Sigmoid colon (tissue), 7 donors: ENCODE results near the gene LEF1. TPM values are rescaled to one million over a fixed set of nuclear protein-coding genes. Genes with fewer than 3 reads are reported as not detected.

Experiments
- DNase-seq: peaks from one replicate; pipeline ENCODE4 v3.0.0-alpha.2; 2019
- H3K27ac ChIP-seq, 4 donors: fragments of 200-600 bp; sonication (generic); one replicate each; pipeline ENCODE4 v1.5.1; 2016 to 2019; ENCODE audit warnings: mild to moderate bottlenecking in 1 of 4
- H3K27me3 ChIP-seq, 3 donors: fragments of 200-600 bp; sonication (generic); one replicate each; pipeline ENCODE4 v1.5.1; 2019; ENCODE audit warnings: mild to moderate bottlenecking in 1 of 3
- H3K36me3 ChIP-seq, 4 donors: fragments of 200-600 bp; sonication (generic); one replicate each; pipeline ENCODE4 v1.5.1; 2016 to 2019
- H3K4me1 ChIP-seq, 4 donors: fragments of 200-600 bp; sonication (generic); one replicate each; pipeline ENCODE4 v1.5.1; 2017 to 2019
- H3K4me3 ChIP-seq, 4 donors: fragments of 200-600 bp; sonication (generic); one replicate each; pipeline ENCODE4 v1.5.1; 2017 to 2019; ENCODE audit warnings: mild to moderate bottlenecking in 2 of 4, moderate library complexity in 1 of 4
- H3K9me3 ChIP-seq, 4 donors: fragments of 200-600 bp in 3 of 4; sonication (generic) in 3 of 4; one replicate each; pipeline versions ENCODE4 v1.5.1 to v1.6.1; 2013 to 2019
- EP300 ChIP-seq, 4 donors: sonication (generic); formaldehyde crosslinking; IDR thresholded peaks; one replicate each; pipeline ENCODE4 v1.6.1; 2017; ENCODE audit warnings: antibody characterized with exemption in 4 of 4
- POLR2A ChIP-seq, 2 donors: fragments of 450-650 bp; IDR thresholded peaks; one replicate each; pipeline ENCODE4 v1.6.1; 2016; ENCODE audit warnings: antibody characterized with exemption in 2 of 2, mild to moderate bottlenecking in 2 of 2, moderate library complexity in 2 of 2
- POLR2AphosphoS5 ChIP-seq, 4 donors: sonication (generic); formaldehyde crosslinking; IDR thresholded peaks; one replicate each; pipeline ENCODE4 v1.6.1; 2017; ENCODE audit warnings: antibody characterized with exemption in 4 of 4
- WGBS, 2 donors: extraction: QIAGEN DNeasy Blood & Tissue Kit; methylation state at CpG; one replicate each; pipeline ENCODE4 v1.1.7; 2013; 5-methylcytosine and 5-hydroxymethylcytosine counted together
- intact Hi-C: fragments of 100-400 bp; cut with DNase I; formaldehyde crosslinking; loops from one replicate; pipeline ENCODE4 v1.15.1; 2023
- polyA plus RNA-seq, 3 donors: library from polyadenylated mRNA; stranded (reverse); fragments of 200-250 nt; gene quantifications; one replicate each; pipeline ENCODE4 v1.2.3, GENCODE V29; 2013
- total RNA-seq, 4 donors: library from RNA; depleted of rRNA; stranded (reverse); fragments of >200 nt; gene quantifications; one replicate each; pipeline ENCODE4 v1.1.0, GENCODE V29; 2016
- TF ChIP-seq, protein P1 (sequence below), 4 experiments: fragments of 450-650 bp in 3 of 4; fragments of 200-600 bp in 1 of 4; IDR thresholded peaks; one replicate each; pipeline ENCODE4 v1.5.1; 2016 to 2019; ENCODE audit warnings: antibody characterized with exemption in 4 of 4, mild to moderate bottlenecking in 3 of 4, moderate library complexity in 2 of 4
- donor health status: healthy with polysubstance abuse.
- donor health status: Bipolar disorder and iron deficiency.
- donor health status: healthy.

LEF1 gene
- total and polyA plus RNA-seq, 7 donors, result 0.83 to 25.3 (median 3.2) TPM; not detected in 1

DNA sequence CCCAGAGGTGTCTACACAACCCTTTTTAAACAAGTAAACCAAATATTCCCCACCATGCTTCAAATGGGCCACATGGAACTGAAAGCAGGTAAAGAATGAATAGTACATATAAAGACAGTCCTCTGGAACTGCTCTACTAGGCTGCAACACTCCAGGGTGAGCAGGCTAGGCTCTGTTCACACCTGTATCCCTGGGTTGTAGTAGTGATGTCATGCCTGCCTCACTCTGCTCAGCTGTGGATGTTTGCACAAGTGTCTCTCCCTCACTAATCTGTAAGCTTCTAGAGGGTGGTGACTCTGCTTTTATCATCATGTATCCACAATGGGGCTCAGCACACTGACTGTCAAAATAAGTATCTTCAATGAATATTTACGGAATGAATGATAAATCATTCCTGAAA, 20.4 kb downstream of the LEF1 start:
- Histone ChIP-seq H3K36me3 (no peaks in the 10 kb centered on the region), H3K27ac (no peak overlapping the region), H3K27me3 (peaks cover 0 to 5% (median 0%) of the 10 kb centered on the region in 3 donors), H3K9me3 (no peaks in the 10 kb centered on the region), H3K4me3 (no peak overlapping the region), H3K4me1 (no peaks in the 10 kb centered on the region)
- intact Hi-C loops, result no loop called here
- no peak for DNase-seq
- WGBS, 2 donors, result 93 to 96% methylated on average over 1 of the region's 1 CpG
- TF ChIP-seq, protein P1, sequence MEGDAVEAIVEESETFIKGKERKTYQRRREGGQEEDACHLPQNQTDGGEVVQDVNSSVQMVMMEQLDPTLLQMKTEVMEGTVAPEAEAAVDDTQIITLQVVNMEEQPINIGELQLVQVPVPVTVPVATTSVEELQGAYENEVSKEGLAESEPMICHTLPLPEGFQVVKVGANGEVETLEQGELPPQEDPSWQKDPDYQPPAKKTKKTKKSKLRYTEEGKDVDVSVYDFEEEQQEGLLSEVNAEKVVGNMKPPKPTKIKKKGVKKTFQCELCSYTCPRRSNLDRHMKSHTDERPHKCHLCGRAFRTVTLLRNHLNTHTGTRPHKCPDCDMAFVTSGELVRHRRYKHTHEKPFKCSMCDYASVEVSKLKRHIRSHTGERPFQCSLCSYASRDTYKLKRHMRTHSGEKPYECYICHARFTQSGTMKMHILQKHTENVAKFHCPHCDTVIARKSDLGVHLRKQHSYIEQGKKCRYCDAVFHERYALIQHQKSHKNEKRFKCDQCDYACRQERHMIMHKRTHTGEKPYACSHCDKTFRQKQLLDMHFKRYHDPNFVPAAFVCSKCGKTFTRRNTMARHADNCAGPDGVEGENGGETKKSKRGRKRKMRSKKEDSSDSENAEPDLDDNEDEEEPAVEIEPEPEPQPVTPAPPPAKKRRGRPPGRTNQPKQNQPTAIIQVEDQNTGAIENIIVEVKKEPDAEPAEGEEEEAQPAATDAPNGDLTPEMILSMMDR (IDR thresholded peaks at IDR 0.05), result no peak
- TF ChIP-seq POLR2AphosphoS5 (IDR thresholded peaks at IDR 0.05) (no peak), EP300 (IDR thresholded peaks at IDR 0.05) (no peak), POLR2A (IDR thresholded peaks at IDR 0.05) (no peak)

DNA sequence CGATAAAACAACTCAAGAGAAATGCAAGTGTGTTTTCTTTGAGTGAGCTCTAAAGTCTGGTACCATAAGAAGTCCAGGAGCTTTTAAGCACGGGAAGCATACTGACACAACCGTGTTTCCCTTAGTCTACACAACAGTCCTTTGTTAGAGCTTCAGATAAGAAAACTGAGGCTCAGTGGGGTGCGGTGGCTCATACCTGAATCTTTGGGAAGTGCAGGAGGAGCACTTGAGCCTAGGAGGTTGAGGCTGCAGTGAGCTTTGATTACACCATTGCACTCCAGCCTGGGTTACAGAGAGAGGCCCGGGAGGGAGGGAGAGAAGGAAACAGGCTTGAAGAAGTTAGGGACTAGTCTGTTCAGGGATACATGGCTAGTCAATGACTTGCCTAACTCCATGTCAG, 21.9 kb downstream of the LEF1 start:
- Histone ChIP-seq H3K27ac (no peak overlapping the region), H3K4me3 (no peak overlapping the region), H3K27me3 (peaks cover 0 to 5% (median 0%) of the 10 kb centered on the region in 3 donors), H3K4me1 (no peaks in the 10 kb centered on the region), H3K9me3 (no peaks in the 10 kb centered on the region), H3K36me3 (no peaks in the 10 kb centered on the region)
- 69 to 84% methylated on average over 5 of the region's 5 CpGs for WGBS, 2 donors
- TF ChIP-seq POLR2AphosphoS5 (IDR thresholded peaks at IDR 0.05) (no peak), EP300 (IDR thresholded peaks at IDR 0.05) (no peak), POLR2A (IDR thresholded peaks at IDR 0.05) (no peak)
- TF ChIP-seq, protein P1 (IDR thresholded peaks at IDR 0.05), result no peak
- intact Hi-C loops, result no loop called here
- DNase-seq, result no peak

DNA sequence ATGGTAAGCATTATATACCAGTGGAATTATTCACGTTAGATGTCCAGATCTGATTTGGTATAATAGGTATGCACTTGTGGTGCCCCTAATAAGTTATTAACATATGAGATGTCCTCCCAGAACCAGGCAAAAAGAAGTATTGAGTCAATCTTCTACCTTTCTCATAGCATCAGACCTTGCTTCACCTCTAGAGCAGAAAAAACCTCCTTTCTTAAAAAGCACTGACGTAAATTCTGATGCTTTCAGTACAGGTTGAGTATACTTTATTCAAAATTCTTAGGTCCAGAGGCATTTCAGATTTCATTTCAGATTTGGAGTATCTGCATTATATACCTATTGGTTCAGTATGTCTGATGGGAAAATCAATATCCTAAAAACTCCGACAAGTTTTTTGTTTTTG, 22.4 kb downstream of the LEF1 start:
- TF ChIP-seq EP300 (IDR thresholded peaks at IDR 0.05), result no peak
- TF ChIP-seq, protein P1 (IDR thresholded peaks at IDR 0.05), result no peak
- no peak for TF ChIP-seq POLR2AphosphoS5 (IDR thresholded peaks at IDR 0.05)
- no peak for TF ChIP-seq POLR2A (IDR thresholded peaks at IDR 0.05)
- 87 to 97% methylated on average over 3 of the region's 3 CpGs for WGBS, 2 donors
- intact Hi-C loops, result no loop called here
- Histone ChIP-seq H3K27ac (no peak overlapping the region), H3K27me3 (peaks cover 0 to 5% (median 0%) of the 10 kb centered on the region in 3 donors), H3K4me1 (no peaks in the 10 kb centered on the region), H3K36me3 (no peaks in the 10 kb centered on the region), H3K4me3 (no peak overlapping the region), H3K9me3 (no peaks in the 10 kb centered on the region)
- no peak for DNase-seq

DNA sequence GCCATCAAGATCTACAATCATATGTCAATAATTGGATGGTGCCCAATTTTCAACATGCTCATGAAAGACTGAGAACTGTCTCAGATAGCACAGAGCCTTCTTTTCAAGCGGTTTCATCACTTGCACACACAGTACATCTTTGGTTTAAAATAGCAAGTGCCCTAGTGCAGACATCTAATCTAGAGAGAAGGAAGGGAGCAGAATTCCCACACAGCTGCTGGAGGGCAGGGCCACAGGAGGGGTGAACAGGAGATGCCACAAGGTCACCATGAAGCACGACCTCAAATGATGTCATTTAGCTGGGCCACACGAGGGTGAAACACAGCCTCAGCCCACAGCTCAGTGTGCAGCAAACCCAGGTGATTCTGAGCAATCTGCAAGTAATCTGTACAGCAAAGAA, 24.3 kb downstream of the LEF1 start:
- peaks cover 0 to 5% (median 0%) of the 10 kb centered on the region in 3 donors for H3K27me3 ChIP-seq
- intact Hi-C loops, result no loop called here
- no peak for DNase-seq
- 57 to 82% methylated on average over 3 of the region's 3 CpGs for WGBS, 2 donors
- H3K4me3 ChIP-seq, result no peak overlapping the region
- H3K9me3 ChIP-seq, result no peaks in the 10 kb centered on the region
- H3K27ac ChIP-seq, result no peak overlapping the region
- no peaks in the 10 kb centered on the region for H3K36me3 ChIP-seq
- H3K4me1 ChIP-seq, result no peaks in the 10 kb centered on the region
- TF ChIP-seq POLR2AphosphoS5 (IDR thresholded peaks at IDR 0.05) (no peak), EP300 (IDR thresholded peaks at IDR 0.05) (no peak), POLR2A (IDR thresholded peaks at IDR 0.05) (no peak)
- TF ChIP-seq, protein P1 (IDR thresholded peaks at IDR 0.05), result no peak

DNA sequence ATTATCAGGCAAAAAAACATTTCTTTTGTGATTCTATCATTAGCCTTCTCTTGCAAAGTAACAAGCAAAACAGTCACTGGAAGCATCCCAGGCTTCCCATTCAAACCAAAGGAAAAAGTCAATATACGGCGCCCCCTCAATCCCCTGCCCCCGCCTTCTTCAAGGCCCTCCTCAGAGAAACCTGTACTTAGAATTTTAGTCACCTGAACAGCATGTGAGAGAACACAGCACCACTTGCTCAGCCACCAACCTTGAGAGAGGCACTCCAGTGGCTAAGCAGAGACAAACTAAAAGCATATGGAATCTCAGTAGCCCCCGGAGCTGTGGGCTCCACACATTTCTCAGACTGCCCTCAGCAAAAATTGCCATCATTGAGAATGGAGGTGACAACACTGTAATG, 25.2 kb downstream of the LEF1 start:
- no peak for DNase-seq
- Histone ChIP-seq H3K4me1 (no peaks in the 10 kb centered on the region), H3K27me3 (peaks cover 0 to 5% (median 0%) of the 10 kb centered on the region in 3 donors), H3K4me3 (no peak overlapping the region), H3K36me3 (no peaks in the 10 kb centered on the region), H3K27ac (no peak overlapping the region), H3K9me3 (no peaks in the 10 kb centered on the region)
- intact Hi-C loops, result no loop called here
- 77 to 94% methylated on average over 4 of the region's 4 CpGs for WGBS, 2 donors
- TF ChIP-seq EP300 (IDR thresholded peaks at IDR 0.05) (no peak), POLR2AphosphoS5 (IDR thresholded peaks at IDR 0.05) (no peak), POLR2A (IDR thresholded peaks at IDR 0.05) (no peak)
- TF ChIP-seq, protein P1 (IDR thresholded peaks at IDR 0.05), result no peak
